ENCODE results near the gene MRAP. TPM values are rescaled to one million over a fixed set of nuclear protein-coding genes. Genes with fewer than 3 reads are reported as not detected.

Gene MRAP
- not detected in 2 replicates for total RNA-seq

DNA sequence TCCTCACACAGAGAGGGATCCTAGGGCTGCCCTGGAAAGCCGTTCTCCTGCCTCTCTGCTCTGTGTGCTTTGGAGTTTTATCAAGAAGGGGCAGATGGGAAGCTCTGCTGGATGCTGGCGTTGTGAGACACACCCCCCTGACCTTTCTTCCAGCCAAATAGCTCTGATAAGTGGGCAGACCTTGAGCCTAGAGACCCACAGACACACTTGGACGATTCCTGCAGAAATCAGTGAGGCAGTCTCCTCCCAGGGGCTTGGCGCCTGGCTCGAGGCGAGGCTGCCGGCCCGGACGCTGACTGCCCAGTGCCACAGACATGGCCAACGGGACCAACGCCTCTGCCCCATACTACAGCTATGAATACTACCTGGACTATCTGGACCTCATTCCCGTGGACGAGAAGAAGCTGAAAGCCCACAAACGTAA lies at the start of gene MRAP:
MRAP (plus strand) TSS at position 198 of the 424 bp plus-strand sequence; CDS start at position 315, 117 bp downstream.

DNA sequence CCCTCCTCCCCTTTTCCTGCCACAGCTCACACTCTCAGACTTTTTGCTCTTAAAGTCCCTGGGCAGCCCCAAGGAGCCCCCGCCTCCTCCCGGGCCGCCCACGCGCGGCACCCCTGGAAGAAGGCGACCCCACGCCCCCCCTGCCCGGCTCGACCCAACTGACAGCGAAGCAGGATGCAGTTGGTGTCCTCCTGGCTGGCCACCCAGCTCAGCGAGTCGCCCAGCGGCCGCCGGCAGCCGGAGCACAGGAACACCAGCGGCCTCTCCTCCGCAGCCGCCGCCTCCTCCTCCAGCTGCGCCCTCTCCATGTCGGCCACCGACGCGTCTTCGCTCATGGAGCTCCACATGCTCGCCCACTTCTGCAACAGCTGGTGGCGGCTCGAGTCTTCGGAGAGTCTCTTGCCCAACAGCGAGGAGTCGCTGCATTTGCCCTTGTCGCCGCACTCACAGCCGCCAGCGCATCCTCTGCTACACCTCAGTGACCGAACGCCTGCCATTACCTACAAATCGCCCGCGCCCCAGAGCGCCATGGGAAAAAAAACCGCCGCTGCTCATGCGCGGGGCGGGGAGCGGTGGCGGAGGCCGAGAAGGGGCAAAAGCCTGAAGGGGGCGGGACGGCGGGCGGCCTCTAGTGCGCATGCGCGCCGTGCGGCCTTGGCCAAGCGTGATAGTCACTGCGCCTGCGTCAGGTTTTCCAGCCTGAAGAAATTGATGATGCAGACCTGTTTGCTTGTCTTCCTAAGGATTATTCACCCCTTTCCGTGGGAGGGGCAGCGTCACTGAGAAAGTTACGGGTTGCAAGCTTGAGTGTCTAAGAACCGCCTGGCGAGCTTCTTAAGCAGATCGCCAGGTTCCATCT lies 19.9 kb upstream of the MRAP start, which contains the start of gene MIS18A:
MIS18A (minus strand) TSS at position 532 of the 859 bp plus-strand sequence; CDS start at position 497, 35 bp downstream.

Other genes with a start within 250 kb of the MRAP start
- 3.6 and 5.5 TPM in 2 replicates for gene MIS18A, start 19.8 kb upstream of the MRAP start, total RNA-seq
- gene URB1, start 94.2 kb downstream of the MRAP start, total RNA-seq, result 11.8 and 17.5 TPM in 2 replicates
- gene EVA1C, start 113.9 kb downstream of the MRAP start, total RNA-seq, result 0.43 and 2.7 TPM in 2 replicates

Measured in placental epithelial cell (primary cell).